ENCODE measurements around the gene MTM1.

The MTM1 gene

GRCh38 chrX:150568320-150569154, at the start of gene MTM1:
MTM1 (plus strand) TSS chrX:150568621; CDS start chrX:150592615, 23,994 bp downstream.
- in situ Hi-C loops (cut with HindIII; ENCODE audit: low sequenced_read_pairs) = no loop called here
- no peak for TF ChIP-seq CTCF (IDR thresholded peaks at IDR 0.05; ENCODE audit: low read depth, low read length, missing control alignments)
- peak within 1 kb of the TSS; percentile 61 for H3K4me3 ChIP-seq (ENCODE audit: low read depth, low read length)
- peak; percentile 84 for DNase-seq (ENCODE audit: low read depth)

- TF ChIP-seq CTCF (IDR thresholded peaks at IDR 0.05; ENCODE audit: low read depth, low read length, missing control alignments) = no peak
- no peak overlapping the region for H3K4me3 ChIP-seq (ENCODE audit: low read depth, low read length)
- no peak for DNase-seq (ENCODE audit: low read depth)
- in situ Hi-C loops (cut with HindIII; ENCODE audit: low sequenced_read_pairs) = no loop called here
These were observed 45.9 kb upstream of the MTM1 start for GRCh38 chrX:150522494-150522893.

- no peak for TF ChIP-seq CTCF (IDR thresholded peaks at IDR 0.05; ENCODE audit: low read depth, low read length, missing control alignments)
- no peak overlapping the region for H3K4me3 ChIP-seq (ENCODE audit: low read depth, low read length)
- no peak for DNase-seq (ENCODE audit: low read depth)
- in situ Hi-C loops (cut with HindIII; ENCODE audit: low sequenced_read_pairs) = no loop called here
These were observed 43.1 kb upstream of the MTM1 start for GRCh38 chrX:150525061-150525919.

GRCh38 chrX:150526692-150527091, 41.7 kb upstream of the MTM1 start:
- DNase-seq (ENCODE audit: low read depth) = no peak
- no peak for TF ChIP-seq CTCF (IDR thresholded peaks at IDR 0.05; ENCODE audit: low read depth, low read length, missing control alignments)
- in situ Hi-C loops (cut with HindIII; ENCODE audit: low sequenced_read_pairs) = no loop called here

GRCh38 chrX:150527108-150527507, 41.3 kb upstream of the MTM1 start:
- in situ Hi-C loops (cut with HindIII; ENCODE audit: low sequenced_read_pairs) = no loop called here
- H3K4me3 ChIP-seq (ENCODE audit: low read depth, low read length) = no peak overlapping the region
- no peak for TF ChIP-seq CTCF (IDR thresholded peaks at IDR 0.05; ENCODE audit: low read depth, low read length, missing control alignments)
- DNase-seq (ENCODE audit: low read depth) = no peak

More at GRCh38 chrX:150526692-150527091, 41.7 kb upstream of the MTM1 start:
- H3K4me3 ChIP-seq (ENCODE audit: low read depth, low read length) = no peak overlapping the region

- TF ChIP-seq CTCF (IDR thresholded peaks at IDR 0.05; ENCODE audit: low read depth, low read length, missing control alignments) = no peak
- H3K4me3 ChIP-seq (ENCODE audit: low read depth, low read length) = no peak overlapping the region
- no peak for DNase-seq (ENCODE audit: low read depth)
- in situ Hi-C loops (cut with HindIII; ENCODE audit: low sequenced_read_pairs) = no loop called here
These were observed 38.8 kb upstream of the MTM1 start for GRCh38 chrX:150529587-150529986.
